Stomach (tissue), 4 donors: ENCODE data around the gene CD209.

Experiments
- EP300 ChIP-seq: sonication (generic); formaldehyde crosslinking; IDR thresholded peaks from one replicate; pipeline ENCODE4 v1.6.1; 2017; ENCODE audit warnings: antibody characterized with exemption
- POLR2A ChIP-seq, 4 donors: fragments of 450-650 bp; IDR thresholded peaks; one replicate each; pipeline ENCODE4 v1.6.1; 2016; ENCODE audit warnings: antibody characterized with exemption in 4 of 4, control low read depth in 2 of 4, mild to moderate bottlenecking in 1 of 4, moderate library complexity in 1 of 4
- TF ChIP-seq, protein P1 (sequence below), 7 experiments: fragments of 450-650 bp in 4 of 7; fragments of 200-600 bp in 3 of 7; sonication (generic) in 3 of 7; IDR thresholded peaks; one replicate each; pipeline ENCODE4 v1.5.1; 2016 to 2019; ENCODE audit warnings: antibody characterized with exemption in 7 of 7, control low read depth in 2 of 7, mild to moderate bottlenecking in 1 of 7

DNA sequence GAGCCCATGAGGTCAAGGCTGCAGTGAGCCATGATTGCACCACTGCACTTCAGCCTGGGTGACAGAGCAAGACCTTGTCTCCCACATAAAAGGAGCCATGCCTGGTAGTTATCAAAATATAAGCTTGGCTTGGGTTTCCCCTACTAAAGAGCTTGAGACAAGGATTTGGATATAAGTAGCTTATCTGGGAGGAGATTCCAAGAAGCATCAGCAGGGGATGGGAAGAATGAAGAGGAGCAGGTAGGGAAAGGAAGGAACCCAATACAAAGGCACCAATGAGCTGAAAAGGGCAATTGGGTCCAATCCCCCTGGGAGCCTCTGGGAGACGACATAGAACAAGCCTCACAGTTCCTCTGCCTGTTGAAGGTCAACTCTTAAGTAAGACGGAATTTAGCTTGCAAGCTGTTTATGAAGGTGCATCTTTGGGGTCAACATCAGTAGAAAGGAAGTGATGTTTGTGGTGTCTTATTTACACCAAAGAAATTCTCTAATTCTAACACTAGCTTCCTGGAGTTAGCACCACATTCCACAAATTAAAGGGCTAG is 8.1 kb downstream of the CD209 start:
- TF ChIP-seq POLR2A (IDR thresholded peaks at IDR 0.05) (no peak), EP300 (no peak)
- TF ChIP-seq, protein P1, sequence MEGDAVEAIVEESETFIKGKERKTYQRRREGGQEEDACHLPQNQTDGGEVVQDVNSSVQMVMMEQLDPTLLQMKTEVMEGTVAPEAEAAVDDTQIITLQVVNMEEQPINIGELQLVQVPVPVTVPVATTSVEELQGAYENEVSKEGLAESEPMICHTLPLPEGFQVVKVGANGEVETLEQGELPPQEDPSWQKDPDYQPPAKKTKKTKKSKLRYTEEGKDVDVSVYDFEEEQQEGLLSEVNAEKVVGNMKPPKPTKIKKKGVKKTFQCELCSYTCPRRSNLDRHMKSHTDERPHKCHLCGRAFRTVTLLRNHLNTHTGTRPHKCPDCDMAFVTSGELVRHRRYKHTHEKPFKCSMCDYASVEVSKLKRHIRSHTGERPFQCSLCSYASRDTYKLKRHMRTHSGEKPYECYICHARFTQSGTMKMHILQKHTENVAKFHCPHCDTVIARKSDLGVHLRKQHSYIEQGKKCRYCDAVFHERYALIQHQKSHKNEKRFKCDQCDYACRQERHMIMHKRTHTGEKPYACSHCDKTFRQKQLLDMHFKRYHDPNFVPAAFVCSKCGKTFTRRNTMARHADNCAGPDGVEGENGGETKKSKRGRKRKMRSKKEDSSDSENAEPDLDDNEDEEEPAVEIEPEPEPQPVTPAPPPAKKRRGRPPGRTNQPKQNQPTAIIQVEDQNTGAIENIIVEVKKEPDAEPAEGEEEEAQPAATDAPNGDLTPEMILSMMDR (IDR thresholded peaks at IDR 0.05) = no peak
